HepG2 (cell line): ENCODE results near the gene FSCN2. TPM values are rescaled to one million over a fixed set of nuclear protein-coding genes. Genes with fewer than 3 reads are reported as not detected.
A peak's percentile ranks its signal among the peaks of the same experiment; 100 is the strongest.

Experiments used
- CC2D1A ChIP-seq: sonication (generic); formaldehyde crosslinking; IDR thresholded peaks from 2 replicates; pipeline ENCODE4 v1.8.1; 2023; ENCODE audit warnings: mild to moderate bottlenecking, missing genetic modification reagents
- CEBPB ChIP-seq: IDR thresholded peaks from 2 replicates; pipeline ENCODE4 v1.6.1; 2011; ENCODE audit warnings: low read depth, low read length, improper control_type of control experiment, borderline replicate concordance
- MATR3 ChIP-seq: sonication (generic); formaldehyde crosslinking; IDR thresholded peaks from 2 replicates; pipeline ENCODE4 v1.4.0; 2020; ENCODE audit warnings: missing genetic modification reagents
- STAT6 ChIP-seq: sonication (generic); formaldehyde crosslinking; IDR thresholded peaks from 2 replicates; pipeline ENCODE4 v1.4.0; 2020; ENCODE audit warnings: missing genetic modification reagents, mild to moderate bottlenecking, borderline replicate concordance
- TAF15 ChIP-seq: fragments of 200-400 bp; formaldehyde crosslinking; IDR thresholded peaks from one replicate; pipeline ENCODE4 v1.6.1; 2018; ENCODE audit warnings: mild to moderate bottlenecking, low read depth, low read length; ENCODE audit not compliant: poor library complexity, severe bottlenecking
- ZNF143 ChIP-seq: sonication (generic); formaldehyde crosslinking; IDR thresholded peaks from 2 replicates; pipeline ENCODE4 v1.4.0; 2020; ENCODE audit warnings: missing genetic modification reagents
- ZNF253 ChIP-seq: sonication (generic); formaldehyde crosslinking; IDR thresholded peaks from 2 replicates; pipeline ENCODE4 v1.8.0; 2022; ENCODE audit warnings: mild to moderate bottlenecking, missing genetic modification reagents, borderline replicate concordance
- ZNF550 ChIP-seq: sonication (generic); formaldehyde crosslinking; IDR thresholded peaks from 2 replicates; pipeline ENCODE4 v1.4.0; 2020; ENCODE audit warnings: mild to moderate bottlenecking, missing genetic modification reagents, borderline replicate concordance
- ZNF574 ChIP-seq: sonication (generic); formaldehyde crosslinking; IDR thresholded peaks from 2 replicates; pipeline ENCODE4 v1.4.0; 2020; ENCODE audit warnings: missing genetic modification reagents
- ZNF580 ChIP-seq: IDR thresholded peaks from 2 replicates; pipeline ENCODE4 v1.6.1; 2016; ENCODE audit warnings: low read depth, borderline replicate concordance
- polyA plus RNA-seq, 8 experiments: library from polyadenylated mRNA; depleted of rRNA in 3 of 8; stranded (reverse) in 7 of 8; unstranded in 1 of 8; fragments of >200 nt; fragmentation: Illumina TruSeq in 4 of 8; extraction: Trizol in 4 of 8; gene quantifications; 2 replicates each; pipeline versions ENCODE4 v1.2.1 to v1.2.3, GENCODE V29; 2011 to 2016; ENCODE audit warnings: low read depth in 4 of 8, missing spikeins in 1 of 8, mixed read lengths in 1 of 8; ENCODE audit not compliant: insufficient read depth in 1 of 8
- total RNA-seq, 5 experiments: library from RNA; depleted of rRNA; stranded (reverse); fragments of >200 nt; fragmentation: Illumina TruSeq; extraction: Trizol; gene quantifications; 2 replicates each; pipeline ENCODE4 v1.2.3, GENCODE V29; 2016; ENCODE audit warnings: low read depth in 1 of 5
- TF ChIP-seq, protein P1 (sequence below): sonication (generic); formaldehyde crosslinking; IDR thresholded peaks from 2 replicates; pipeline ENCODE4 v1.8.0; 2022; ENCODE audit warnings: mild to moderate bottlenecking, missing genetic modification reagents, moderate library complexity
- TF ChIP-seq, protein P2 (sequence below), 2 experiments: sonication (generic) in 1 of 2; formaldehyde crosslinking in 1 of 2; IDR thresholded peaks; 2 replicates each; pipeline versions ENCODE4 v1.6.1 to v1.9.0; 2014 to 2022; ENCODE audit warnings: antibody characterized with exemption in 1 of 2, borderline replicate concordance in 1 of 2, inconsistent platforms in 1 of 2, low read depth in 1 of 2, missing genetic modification reagents in 1 of 2

Gene FSCN2
- total and polyA plus RNA-seq, 2 of the 13 experiments (the other 11 are each of a cell fraction or from before 2014, with no cell fraction given): 0.09 TPM; not detected in 1

DNA sequence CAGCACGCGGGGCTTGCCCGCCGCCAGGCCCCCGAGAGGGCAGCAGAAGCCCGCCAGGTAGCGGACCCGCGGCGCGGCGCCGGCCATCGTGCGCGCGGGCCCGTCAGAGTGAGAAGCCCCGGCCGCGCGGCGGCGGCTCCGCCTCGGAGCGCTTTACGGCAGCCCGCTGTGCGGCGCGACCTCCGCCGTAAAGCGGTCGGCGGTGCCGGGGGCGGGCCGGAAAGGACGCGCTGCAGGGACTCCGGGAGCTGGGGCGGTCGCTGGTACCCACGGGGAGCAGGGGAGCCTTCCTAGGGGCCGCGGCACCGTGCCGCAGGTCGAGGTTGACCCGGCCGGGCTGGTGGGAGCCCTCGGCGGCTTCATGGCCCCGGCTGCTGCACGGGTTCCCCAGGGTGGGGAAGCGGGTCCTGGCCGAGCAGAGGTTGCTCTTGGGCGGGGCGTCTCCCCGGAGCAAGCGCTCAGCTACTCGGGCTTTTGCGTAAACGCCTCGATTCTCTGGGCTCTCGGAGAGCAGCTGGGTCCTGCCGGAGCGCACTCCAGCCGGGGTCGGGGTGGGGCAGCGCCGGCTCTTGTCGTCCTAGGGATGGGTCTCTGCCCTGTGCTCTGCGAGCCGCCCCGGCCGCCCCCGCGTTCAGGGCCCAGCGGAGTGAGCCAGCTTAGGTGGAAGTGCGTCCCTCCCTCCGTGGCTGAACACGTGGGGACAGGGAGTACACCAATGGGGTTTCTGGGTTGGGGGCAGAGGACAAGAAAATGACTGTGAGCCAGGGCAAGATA lies 24.3 kb downstream of the FSCN2 start, which contains the start of gene FAAP100 (continued):
- TF ChIP-seq STAT6 (CRISPR knock-in tag) (no peak; the same call in 1 of the 2 replicates), CC2D1A (CRISPR knock-in tag) (no peak), CEBPB (no peak), ZNF574 (peak; percentile 85), ZNF580 (CRISPR knock-in tag) (peak; percentile 75; the same call in 1 of the 2 replicates), TAF15 (no peak), ZNF550 (CRISPR knock-in tag) (no peak; the same call in 1 of the 2 replicates), ZNF143 (CRISPR knock-in tag) (peak; percentile 49; the same call in 1 of the 2 replicates), ZNF253 (CRISPR knock-in tag) (no peak), MATR3 (CRISPR knock-in tag) (no peak)
- TF ChIP-seq, protein P1, sequence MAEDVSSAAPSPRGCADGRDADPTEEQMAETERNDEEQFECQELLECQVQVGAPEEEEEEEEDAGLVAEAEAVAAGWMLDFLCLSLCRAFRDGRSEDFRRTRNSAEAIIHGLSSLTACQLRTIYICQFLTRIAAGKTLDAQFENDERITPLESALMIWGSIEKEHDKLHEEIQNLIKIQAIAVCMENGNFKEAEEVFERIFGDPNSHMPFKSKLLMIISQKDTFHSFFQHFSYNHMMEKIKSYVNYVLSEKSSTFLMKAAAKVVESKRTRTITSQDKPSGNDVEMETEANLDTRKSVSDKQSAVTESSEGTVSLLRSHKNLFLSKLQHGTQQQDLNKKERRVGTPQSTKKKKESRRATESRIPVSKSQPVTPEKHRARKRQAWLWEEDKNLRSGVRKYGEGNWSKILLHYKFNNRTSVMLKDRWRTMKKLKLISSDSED (CRISPR knock-in tag): no peak; the same call in 1 of the 2 replicates
- TF ChIP-seq, protein P2, sequence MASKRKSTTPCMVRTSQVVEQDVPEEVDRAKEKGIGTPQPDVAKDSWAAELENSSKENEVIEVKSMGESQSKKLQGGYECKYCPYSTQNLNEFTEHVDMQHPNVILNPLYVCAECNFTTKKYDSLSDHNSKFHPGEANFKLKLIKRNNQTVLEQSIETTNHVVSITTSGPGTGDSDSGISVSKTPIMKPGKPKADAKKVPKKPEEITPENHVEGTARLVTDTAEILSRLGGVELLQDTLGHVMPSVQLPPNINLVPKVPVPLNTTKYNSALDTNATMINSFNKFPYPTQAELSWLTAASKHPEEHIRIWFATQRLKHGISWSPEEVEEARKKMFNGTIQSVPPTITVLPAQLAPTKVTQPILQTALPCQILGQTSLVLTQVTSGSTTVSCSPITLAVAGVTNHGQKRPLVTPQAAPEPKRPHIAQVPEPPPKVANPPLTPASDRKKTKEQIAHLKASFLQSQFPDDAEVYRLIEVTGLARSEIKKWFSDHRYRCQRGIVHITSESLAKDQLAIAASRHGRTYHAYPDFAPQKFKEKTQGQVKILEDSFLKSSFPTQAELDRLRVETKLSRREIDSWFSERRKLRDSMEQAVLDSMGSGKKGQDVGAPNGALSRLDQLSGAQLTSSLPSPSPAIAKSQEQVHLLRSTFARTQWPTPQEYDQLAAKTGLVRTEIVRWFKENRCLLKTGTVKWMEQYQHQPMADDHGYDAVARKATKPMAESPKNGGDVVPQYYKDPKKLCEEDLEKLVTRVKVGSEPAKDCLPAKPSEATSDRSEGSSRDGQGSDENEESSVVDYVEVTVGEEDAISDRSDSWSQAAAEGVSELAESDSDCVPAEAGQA (IDR thresholded peaks at IDR 0.05; ENCODE audit: low read depth): peak; percentile 30; the same call in 1 of the 2 replicates
- TF ChIP-seq, protein P2 (CRISPR knock-in tag; IDR thresholded peaks at IDR 0.05; ENCODE audit: borderline replicate concordance): peak; percentile 83; the same call in 1 of the 2 replicates
